ENCODE measurements around the gene LSS. TPM values are rescaled to one million over a fixed set of nuclear protein-coding genes. Genes with fewer than 3 reads are reported as not detected.

LSS gene
- polyA plus RNA-seq, 1 donor from 2014 or later: 101 TPM

DNA sequence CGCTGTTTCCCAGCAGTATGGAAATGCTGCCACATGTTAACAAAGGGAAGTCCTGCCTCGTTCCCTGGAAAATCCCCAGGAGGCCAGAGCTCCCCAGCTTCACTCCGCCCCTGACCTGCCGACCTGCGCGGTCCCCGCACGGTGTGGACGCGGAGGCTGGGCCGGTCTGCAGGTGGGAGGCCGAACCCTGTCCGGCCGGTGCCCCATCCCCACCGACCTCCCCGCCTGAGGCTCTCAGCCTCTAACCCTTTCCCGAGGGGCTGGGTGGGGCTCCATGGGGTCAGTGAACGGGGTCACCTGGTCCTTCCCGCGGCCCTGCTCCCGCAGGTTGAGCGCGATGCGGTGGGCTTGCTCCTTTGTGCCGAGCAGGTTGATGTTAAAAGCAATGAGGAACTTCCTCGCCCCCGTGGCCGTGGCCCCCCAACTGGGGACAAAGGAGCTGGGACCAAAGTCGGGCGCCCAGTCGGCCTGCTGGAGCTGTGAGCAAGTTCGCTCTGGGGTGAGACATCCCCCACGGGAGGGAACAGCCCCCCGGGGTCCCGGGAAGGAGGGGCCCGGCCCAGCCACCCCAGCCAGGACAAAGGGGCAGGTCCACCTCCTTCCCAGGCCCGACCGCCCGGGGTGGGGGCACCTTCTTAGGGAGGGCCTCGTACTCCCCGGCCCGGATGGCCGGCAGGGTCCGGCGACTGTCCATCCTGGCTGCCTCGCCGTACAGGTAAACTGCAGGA lies 77.1 kb downstream of the LSS start:
- Histone ChIP-seq H3K27ac (ENCODE audit: low read length) (no peak overlapping the region), H3K9me3 (ENCODE audit: low read length) (no peaks in the 10 kb centered on the region), H3K4me3 (ENCODE audit: low read length) (no peak overlapping the region), H3K27me3 (ENCODE audit: insufficient read depth, low read depth, low read length) (no peaks in the 10 kb centered on the region), H3K9ac (ENCODE audit: low read length) (no peak overlapping the region), H3K36me3 (ENCODE audit: insufficient read depth, low read length) (no peaks in the 10 kb centered on the region), H2AFZ (ENCODE audit: low read depth, low read length) (no peak overlapping the region), H3K79me2 (replicated peaks; ENCODE audit: insufficient read depth, low read length) (no peaks in the 10 kb centered on the region), H4K20me1 (ENCODE audit: insufficient read depth) (no peaks in the 10 kb centered on the region), H3K9me2 (ENCODE audit: insufficient read depth, low read length) (no peaks in the 10 kb centered on the region), H3F3A (ENCODE audit: insufficient read depth, low read length, poor library complexity, severe bottlenecking) (no peaks in the 10 kb centered on the region), H3K4me2 (ENCODE audit: low read length) (no peak overlapping the region)
- TF ChIP-seq POLR2AphosphoS5 (IDR thresholded peaks at IDR 0.05) (no peak), SMC3 (conservative IDR thresholded peaks at IDR 0.05; ENCODE audit: poor library complexity) (no peak), MXI1 (conservative IDR thresholded peaks at IDR 0.05; ENCODE audit: poor library complexity, severe bottlenecking) (no peak), EP300 (conservative IDR thresholded peaks at IDR 0.05; ENCODE audit: poor library complexity, severe bottlenecking) (no peak), EZH2 (IDR thresholded peaks at IDR 0.05; ENCODE audit: borderline replicate concordance, insufficient read depth, low read length, poor library complexity, severe bottlenecking) (no peak), RAD21 (conservative IDR thresholded peaks at IDR 0.05) (no peak), TAF1 (IDR thresholded peaks at IDR 0.05; ENCODE audit: low read depth) (no peak)
- TF ChIP-seq, protein P1, sequence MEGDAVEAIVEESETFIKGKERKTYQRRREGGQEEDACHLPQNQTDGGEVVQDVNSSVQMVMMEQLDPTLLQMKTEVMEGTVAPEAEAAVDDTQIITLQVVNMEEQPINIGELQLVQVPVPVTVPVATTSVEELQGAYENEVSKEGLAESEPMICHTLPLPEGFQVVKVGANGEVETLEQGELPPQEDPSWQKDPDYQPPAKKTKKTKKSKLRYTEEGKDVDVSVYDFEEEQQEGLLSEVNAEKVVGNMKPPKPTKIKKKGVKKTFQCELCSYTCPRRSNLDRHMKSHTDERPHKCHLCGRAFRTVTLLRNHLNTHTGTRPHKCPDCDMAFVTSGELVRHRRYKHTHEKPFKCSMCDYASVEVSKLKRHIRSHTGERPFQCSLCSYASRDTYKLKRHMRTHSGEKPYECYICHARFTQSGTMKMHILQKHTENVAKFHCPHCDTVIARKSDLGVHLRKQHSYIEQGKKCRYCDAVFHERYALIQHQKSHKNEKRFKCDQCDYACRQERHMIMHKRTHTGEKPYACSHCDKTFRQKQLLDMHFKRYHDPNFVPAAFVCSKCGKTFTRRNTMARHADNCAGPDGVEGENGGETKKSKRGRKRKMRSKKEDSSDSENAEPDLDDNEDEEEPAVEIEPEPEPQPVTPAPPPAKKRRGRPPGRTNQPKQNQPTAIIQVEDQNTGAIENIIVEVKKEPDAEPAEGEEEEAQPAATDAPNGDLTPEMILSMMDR (IDR thresholded peaks at IDR 0.05; ENCODE audit: poor library complexity, severe bottlenecking): no peak
- TF ChIP-seq, protein P2, sequence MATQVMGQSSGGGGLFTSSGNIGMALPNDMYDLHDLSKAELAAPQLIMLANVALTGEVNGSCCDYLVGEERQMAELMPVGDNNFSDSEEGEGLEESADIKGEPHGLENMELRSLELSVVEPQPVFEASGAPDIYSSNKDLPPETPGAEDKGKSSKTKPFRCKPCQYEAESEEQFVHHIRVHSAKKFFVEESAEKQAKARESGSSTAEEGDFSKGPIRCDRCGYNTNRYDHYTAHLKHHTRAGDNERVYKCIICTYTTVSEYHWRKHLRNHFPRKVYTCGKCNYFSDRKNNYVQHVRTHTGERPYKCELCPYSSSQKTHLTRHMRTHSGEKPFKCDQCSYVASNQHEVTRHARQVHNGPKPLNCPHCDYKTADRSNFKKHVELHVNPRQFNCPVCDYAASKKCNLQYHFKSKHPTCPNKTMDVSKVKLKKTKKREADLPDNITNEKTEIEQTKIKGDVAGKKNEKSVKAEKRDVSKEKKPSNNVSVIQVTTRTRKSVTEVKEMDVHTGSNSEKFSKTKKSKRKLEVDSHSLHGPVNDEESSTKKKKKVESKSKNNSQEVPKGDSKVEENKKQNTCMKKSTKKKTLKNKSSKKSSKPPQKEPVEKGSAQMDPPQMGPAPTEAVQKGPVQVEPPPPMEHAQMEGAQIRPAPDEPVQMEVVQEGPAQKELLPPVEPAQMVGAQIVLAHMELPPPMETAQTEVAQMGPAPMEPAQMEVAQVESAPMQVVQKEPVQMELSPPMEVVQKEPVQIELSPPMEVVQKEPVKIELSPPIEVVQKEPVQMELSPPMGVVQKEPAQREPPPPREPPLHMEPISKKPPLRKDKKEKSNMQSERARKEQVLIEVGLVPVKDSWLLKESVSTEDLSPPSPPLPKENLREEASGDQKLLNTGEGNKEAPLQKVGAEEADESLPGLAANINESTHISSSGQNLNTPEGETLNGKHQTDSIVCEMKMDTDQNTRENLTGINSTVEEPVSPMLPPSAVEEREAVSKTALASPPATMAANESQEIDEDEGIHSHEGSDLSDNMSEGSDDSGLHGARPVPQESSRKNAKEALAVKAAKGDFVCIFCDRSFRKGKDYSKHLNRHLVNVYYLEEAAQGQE (IDR thresholded peaks at IDR 0.05; ENCODE audit: borderline replicate concordance): no peak

DNA sequence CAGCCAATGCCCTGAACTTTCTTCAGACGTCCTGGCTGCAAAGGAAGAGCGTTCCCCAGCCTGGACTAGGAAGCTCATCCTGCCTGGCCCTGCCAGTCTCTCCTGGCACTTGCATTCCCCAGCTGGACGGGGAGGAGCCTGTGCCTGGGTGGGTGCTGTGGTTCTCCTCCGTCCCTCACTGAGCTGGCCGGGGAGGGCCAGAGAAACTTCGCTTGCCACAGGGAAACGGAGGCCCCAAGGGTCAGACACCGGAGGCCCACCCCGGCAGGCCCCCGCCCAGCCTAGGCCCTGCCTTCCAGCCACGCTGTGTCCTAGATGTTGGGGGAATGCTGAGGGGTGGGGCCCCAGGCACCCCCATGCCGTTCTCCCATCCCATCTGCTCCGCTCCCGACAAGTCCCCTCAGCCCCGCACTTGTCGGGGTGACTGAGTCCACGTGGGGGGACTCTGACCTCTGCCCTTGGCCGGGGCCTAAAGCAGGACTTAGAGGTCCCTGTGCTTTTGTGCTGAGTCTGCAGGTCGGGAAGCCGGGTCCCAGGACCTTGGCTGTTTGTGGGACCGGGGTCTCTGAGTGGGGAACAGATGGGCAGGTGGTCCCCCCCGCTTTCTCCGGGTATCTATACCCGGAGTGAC lies 78.0 kb downstream of the LSS start:
- H3K27me3 ChIP-seq (ENCODE audit: insufficient read depth, low read depth, low read length): no peaks in the 10 kb centered on the region
- H2AFZ ChIP-seq (ENCODE audit: low read depth, low read length): no peak overlapping the region
- H3K9ac ChIP-seq (ENCODE audit: low read length): no peak overlapping the region
- no peaks in the 10 kb centered on the region for H3K36me3 ChIP-seq (ENCODE audit: insufficient read depth, low read length)
- H3K9me2 ChIP-seq (ENCODE audit: insufficient read depth, low read length): no peaks in the 10 kb centered on the region
- no peaks in the 10 kb centered on the region for H3K79me2 ChIP-seq (replicated peaks; ENCODE audit: insufficient read depth, low read length)
- TF ChIP-seq TAF1 (IDR thresholded peaks at IDR 0.05; ENCODE audit: low read depth) (no peak), SMC3 (conservative IDR thresholded peaks at IDR 0.05; ENCODE audit: poor library complexity) (no peak), MXI1 (conservative IDR thresholded peaks at IDR 0.05; ENCODE audit: poor library complexity, severe bottlenecking) (no peak), EZH2 (IDR thresholded peaks at IDR 0.05; ENCODE audit: borderline replicate concordance, insufficient read depth, low read length, poor library complexity, severe bottlenecking) (no peak), EP300 (conservative IDR thresholded peaks at IDR 0.05; ENCODE audit: poor library complexity, severe bottlenecking) (no peak), RAD21 (conservative IDR thresholded peaks at IDR 0.05) (no peak), POLR2AphosphoS5 (IDR thresholded peaks at IDR 0.05) (no peak)
- TF ChIP-seq, protein P1 (IDR thresholded peaks at IDR 0.05; ENCODE audit: poor library complexity, severe bottlenecking): no peak
- TF ChIP-seq, protein P2 (IDR thresholded peaks at IDR 0.05; ENCODE audit: borderline replicate concordance): no peak
- no peak overlapping the region for H3K27ac ChIP-seq (ENCODE audit: low read length)
- no peaks in the 10 kb centered on the region for H4K20me1 ChIP-seq (ENCODE audit: insufficient read depth)
- H3K9me3 ChIP-seq (ENCODE audit: low read length): no peaks in the 10 kb centered on the region
- no peak overlapping the region for H3K4me3 ChIP-seq (ENCODE audit: low read length)
- no peak overlapping the region for H3K4me2 ChIP-seq (ENCODE audit: low read length)
- no peaks in the 10 kb centered on the region for H3F3A ChIP-seq (ENCODE audit: insufficient read depth, low read length, poor library complexity, severe bottlenecking)

Measured in neural cell (in vitro differentiated cells).